Upper lobe of left lung (tissue), 6 donors: ENCODE measurements around the gene TMEM8B. TPM values are rescaled to one million over a fixed set of nuclear protein-coding genes. Genes with fewer than 3 reads are reported as not detected.
A peak's percentile ranks its signal among the peaks of the same experiment; 100 is the strongest.

Experiments
- ATAC-seq, 2 donors: fragments of 200-7000 bp; cut with Tn5 transposase; one replicate each; pipeline ENCODE4 v1.9.1; 2022; ENCODE audit warnings: mild to moderate bottlenecking in 2 of 2, moderate library complexity in 2 of 2; ENCODE audit not compliant: low FRiP score in 2 of 2
- DNase-seq, 2 donors: peaks; one replicate each; pipeline ENCODE4 v3.0.0-alpha.2; 2019 to 2020
- H3K27ac ChIP-seq, 4 donors: fragments of 200-600 bp; sonication (generic); one replicate each; pipeline ENCODE4 v1.5.1; 2016 to 2019
- H3K27me3 ChIP-seq, 4 donors: fragments of 200-600 bp; sonication (generic); one replicate each; pipeline ENCODE4 v1.5.1; 2017 to 2019
- H3K36me3 ChIP-seq, 4 donors: fragments of 200-600 bp; sonication (generic); one replicate each; pipeline ENCODE4 v1.5.1; 2016 to 2019
- H3K4me1 ChIP-seq, 4 donors: fragments of 200-600 bp; sonication (generic); one replicate each; pipeline ENCODE4 v1.5.1; 2018 to 2019
- H3K4me3 ChIP-seq, 4 donors: fragments of 200-600 bp; sonication (generic); one replicate each; pipeline ENCODE4 v1.5.1; 2017 to 2019; ENCODE audit warnings: mild to moderate bottlenecking in 2 of 4, moderate library complexity in 1 of 4
- H3K9me3 ChIP-seq, 4 donors: fragments of 200-600 bp; sonication (generic); one replicate each; pipeline ENCODE4 v1.5.1; 2018 to 2019
- CTCF ChIP-seq, 6 experiments: fragments of 450-650 bp in 4 of 6; fragments of 200-600 bp in 2 of 6; sonication (generic) in 2 of 6; IDR thresholded peaks; one replicate each; pipeline ENCODE4 v1.5.1; 2016 to 2019; ENCODE audit warnings: antibody characterized with exemption in 6 of 6
- EP300 ChIP-seq, 4 donors: sonication (generic); formaldehyde crosslinking; IDR thresholded peaks; one replicate each; pipeline ENCODE4 v1.5.1; 2017; ENCODE audit warnings: antibody characterized with exemption in 4 of 4, control low read depth in 2 of 4
- POLR2A ChIP-seq, 4 donors: fragments of 450-650 bp; IDR thresholded peaks; one replicate each; pipeline ENCODE4 v1.5.1; 2016 to 2017; ENCODE audit warnings: antibody characterized with exemption in 4 of 4, mild to moderate bottlenecking in 2 of 4
- POLR2AphosphoS5 ChIP-seq, 2 donors: sonication (generic); formaldehyde crosslinking; IDR thresholded peaks; one replicate each; pipeline ENCODE4 v1.5.1; 2017; ENCODE audit warnings: antibody characterized with exemption in 2 of 2
- WGBS, 2 donors: methylation state at CpG; one replicate each; pipeline ENCODE4 v1.1.5; 2017 to 2018; 5-methylcytosine and 5-hydroxymethylcytosine counted together
- total RNA-seq, 6 donors: library from RNA; depleted of rRNA in 4 of 6; stranded (reverse); fragments of >200 nt in 4 of 6; gene quantifications; one replicate each; pipeline versions ENCODE4 v1.1.0 to v1.2.1, GENCODE V29; 2016 to 2021
- donor health status: DM: no; HTN: no; CAD: no; lungs with moderate emphysema.
- donor health status: DM: no; HTN: yes; CAD: no; lungs with severe emphysema.

The TMEM8B gene
- total RNA-seq, 6 donors from 2014 or later: 6.5 to 21.0 (median 10.0) TPM

DNA sequence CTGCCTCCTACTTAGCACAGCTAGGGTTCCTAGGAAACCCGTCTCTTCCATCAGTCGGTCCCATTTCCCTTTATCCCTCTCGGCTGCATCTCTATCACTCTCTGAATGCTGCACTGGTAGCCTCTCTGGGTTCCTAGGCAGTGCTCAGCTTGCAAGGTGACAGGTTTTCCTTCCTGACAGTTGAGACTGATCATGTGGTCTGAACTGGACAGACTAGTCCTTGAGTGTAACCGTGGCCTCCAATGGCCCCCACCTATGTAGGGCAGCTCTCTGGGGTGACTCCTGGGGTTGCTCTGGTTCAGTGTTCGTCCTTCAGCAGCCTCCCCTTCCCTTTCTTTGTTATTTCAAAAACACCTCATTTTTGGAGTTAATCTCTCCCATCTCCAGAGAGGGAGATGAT lies 3.8 kb downstream of the TMEM8B start:
- H3K4me1 ChIP-seq: peaks cover 39 to 56% (median 47%) of the 10 kb centered on the region in 4 donors
- H3K4me3 ChIP-seq: no peak overlapping the region
- H3K27ac ChIP-seq: peak overlapping the region; percentile 43 to 84 (median 64)
- no peaks in the 10 kb centered on the region for H3K27me3 ChIP-seq
- no peak for ATAC-seq
- no peaks in the 10 kb centered on the region for H3K9me3 ChIP-seq
- TF ChIP-seq CTCF (IDR thresholded peaks at IDR 0.05) (no peak), EP300 (IDR thresholded peaks at IDR 0.05) (peak in 1 of 4 donors; percentile 3), POLR2A (IDR thresholded peaks at IDR 0.05) (peak in 1 of 4 donors; percentile 10)
- DNase-seq: peak in 1 of 2 donors; percentile 60
- 60 to 71% methylated on average over 5 of the region's 5 CpGs for WGBS, 2 donors
- H3K36me3 ChIP-seq: no peaks in the 10 kb centered on the region

GRCh38 chr9:35834260-35835215 lies 5.5 kb downstream of the TMEM8B start:
- no peak for ATAC-seq

GRCh38 chr9:35835216-35835632 lies 6.2 kb downstream of the TMEM8B start:
- peaks cover 29 to 46% (median 36%) of the 10 kb centered on the region in 4 donors for H3K4me1 ChIP-seq
- no peaks in the 10 kb centered on the region for H3K27me3 ChIP-seq
- H3K27ac ChIP-seq: peak overlapping the region in 1 of 4 donors; percentile 60
- TF ChIP-seq POLR2AphosphoS5 (IDR thresholded peaks at IDR 0.05) (no peak), POLR2A (IDR thresholded peaks at IDR 0.05) (no peak), CTCF (IDR thresholded peaks at IDR 0.05) (peak in 3 of 6 experiments; percentile 14 to 21 (median 20))
- no peaks in the 10 kb centered on the region for H3K36me3 ChIP-seq
- 97 to 100% methylated on average over 1 to 3 of the region's 3 CpGs for WGBS, 2 donors
- DNase-seq (peak; percentile 49 to 59), ATAC-seq (peak in 1 of 2 donors; percentile 54)
- H3K4me3 ChIP-seq: no peak overlapping the region
- no peaks in the 10 kb centered on the region for H3K9me3 ChIP-seq

More at GRCh38 chr9:35834260-35835215, 5.5 kb downstream of the TMEM8B start:
- Histone ChIP-seq H3K27me3 (no peaks in the 10 kb centered on the region), H3K27ac (peak overlapping the region; percentile 43 to 60 (median 51)), H3K36me3 (no peaks in the 10 kb centered on the region), H3K4me1 (peaks cover 35 to 51% (median 43%) of the 10 kb centered on the region in 4 donors), H3K9me3 (no peaks in the 10 kb centered on the region), H3K4me3 (no peak overlapping the region)
- TF ChIP-seq POLR2A (IDR thresholded peaks at IDR 0.05) (no peak), EP300 (IDR thresholded peaks at IDR 0.05) (no peak), CTCF (IDR thresholded peaks at IDR 0.05) (no peak), POLR2AphosphoS5 (IDR thresholded peaks at IDR 0.05) (no peak)
- 77 to 85% methylated on average over 13 to 14 of the region's 14 CpGs for WGBS, 2 donors
- no peak for DNase-seq

DNA sequence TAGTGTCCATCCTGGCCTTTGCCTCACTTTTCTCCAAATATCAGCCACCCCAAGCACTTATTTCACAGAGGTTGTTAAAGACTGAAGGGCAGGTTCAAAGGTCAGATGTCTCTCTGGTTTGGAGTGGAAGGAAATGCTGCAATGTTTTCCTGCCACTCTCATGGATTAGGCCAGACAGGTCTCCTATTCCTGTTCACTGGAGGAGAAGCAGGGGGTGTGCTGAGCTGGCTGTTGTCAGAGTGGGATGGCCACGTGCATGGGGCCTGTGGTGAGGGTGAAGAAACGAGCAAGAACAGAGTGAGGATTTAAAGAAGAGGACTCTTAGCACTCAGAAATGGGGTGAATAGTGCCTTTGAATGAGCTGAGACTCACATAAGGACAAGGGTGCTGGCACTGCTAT lies 6.7 kb downstream of the TMEM8B start:
- H3K4me1 ChIP-seq: peaks cover 23 to 40% (median 31%) of the 10 kb centered on the region in 4 donors
- no peaks in the 10 kb centered on the region for H3K27me3 ChIP-seq
- peak overlapping the region in 1 of 4 donors; percentile 23 for H3K27ac ChIP-seq
- no peaks in the 10 kb centered on the region for H3K9me3 ChIP-seq
- TF ChIP-seq POLR2AphosphoS5 (IDR thresholded peaks at IDR 0.05): no peak
- no peak for TF ChIP-seq CTCF (IDR thresholded peaks at IDR 0.05)
- no peaks in the 10 kb centered on the region for H3K36me3 ChIP-seq
- no peak overlapping the region for H3K4me3 ChIP-seq
- 71 to 73% methylated on average over 2 of the region's 2 CpGs for WGBS, 2 donors
- DNase-seq (no peak), ATAC-seq (no peak)
